CD8-positive, alpha-beta memory T cell (primary cell): ENCODE measurements around the gene CHRNB1. TPM values are rescaled to one million over a fixed set of nuclear protein-coding genes. Genes with fewer than 3 reads are reported as not detected.

Source experiments
- CTCF ChIA-PET: fragments of 350-600 bp; sonication (Branson Sonifier 250); formaldehyde crosslinking; loops from one replicate; lab custom pipeline; 2021; ENCODE audit warnings: antibody characterized with exemption; lab: Charles Lee
- POLR2A ChIA-PET: fragments of 350-600 bp; sonication (Branson Sonifier 250); formaldehyde crosslinking; loops from one replicate; lab custom pipeline; 2021; ENCODE audit warnings: antibody characterized with exemption; lab: Charles Lee
- DNase-seq, 5 donors: peaks; one replicate each; pipeline versions ENCODE4 v3.0.0 to v3.0.0-alpha.2; 2020 to 2022; ENCODE audit warnings: mixed read lengths in 1 of 5
- H3K27ac ChIP-seq: one replicate; pipeline ENCODE4 v1.7.0; 2013; ENCODE audit warnings: low read depth, mild to moderate bottlenecking, low read length, moderate library complexity
- H3K27me3 ChIP-seq: 2 replicates; pipeline ENCODE4 v1.7.0; 2013; ENCODE audit warnings: low read length, mild to moderate bottlenecking; ENCODE audit not compliant: insufficient read depth, poor library complexity, severe bottlenecking
- H3K36me3 ChIP-seq: 2 replicates; pipeline ENCODE4 v1.7.0; 2013; ENCODE audit warnings: mild to moderate bottlenecking, low read length, moderate library complexity; ENCODE audit not compliant: insufficient read depth
- H3K4me1 ChIP-seq: 2 replicates; pipeline ENCODE4 v1.7.0; 2013; ENCODE audit warnings: mild to moderate bottlenecking, low read length, moderate library complexity; ENCODE audit not compliant: insufficient read depth
- H3K4me3 ChIP-seq: 2 replicates; pipeline ENCODE4 v1.7.0; 2013; ENCODE audit warnings: mild to moderate bottlenecking, low read length
- H3K9me3 ChIP-seq: 2 replicates; pipeline ENCODE4 v1.7.0; 2013; ENCODE audit warnings: mild to moderate bottlenecking, low read length
- H3K27ac Mint-ChIP-seq, 8 donors: one replicate each; pipeline ENCODE4 v1.8.0; 2020 to 2021; ENCODE audit warnings: mixed read lengths in 8 of 8, mild to moderate bottlenecking in 6 of 8, inconsistent platforms in 3 of 8, moderate library complexity in 3 of 8
- H3K27me3 Mint-ChIP-seq, 2 donors: one replicate each; pipeline ENCODE4 v1.8.0; 2020 to 2021; ENCODE audit warnings: mixed read lengths in 2 of 2, mild to moderate bottlenecking in 1 of 2, moderate library complexity in 1 of 2
- H3K36me3 Mint-ChIP-seq, 3 donors: one replicate each; pipeline ENCODE4 v1.8.0; 2020 to 2021; ENCODE audit warnings: mixed read lengths in 3 of 3, inconsistent platforms in 1 of 3, mild to moderate bottlenecking in 1 of 3
- H3K4me1 Mint-ChIP-seq, 3 donors: one replicate each; pipeline ENCODE4 v1.8.0; 2020 to 2021; ENCODE audit warnings: mixed read lengths in 3 of 3, inconsistent platforms in 1 of 3, mild to moderate bottlenecking in 1 of 3
- H3K4me3 Mint-ChIP-seq, 7 donors: one replicate each; pipeline ENCODE4 v1.8.0; 2020 to 2021; ENCODE audit warnings: mixed read lengths in 7 of 7, mild to moderate bottlenecking in 6 of 7, moderate library complexity in 4 of 7, inconsistent platforms in 2 of 7
- H3K9me3 Mint-ChIP-seq, 5 donors: one replicate each; pipeline ENCODE4 v1.8.0; 2020 to 2022; ENCODE audit warnings: mixed read lengths in 5 of 5, mild to moderate bottlenecking in 3 of 5, moderate library complexity in 2 of 5, inconsistent platforms in 1 of 5
- polyA plus RNA-seq: library from polyadenylated mRNA; unstranded; fragments of 300-500 nt; fragmentation: Illumina TruSeq; gene quantifications from one replicate; pipeline ENCODE4 v1.2.3, GENCODE V29; 2021
- total RNA-seq, 2 experiments: library from RNA; stranded (reverse); gene quantifications; one replicate each; pipeline ENCODE4 v1.2.3, GENCODE V29; 2021

The CHRNB1 gene
- total and polyA plus RNA-seq, 3 experiments from 2014 or later: 6.0 to 24.7 (median 6.3) TPM

DNA sequence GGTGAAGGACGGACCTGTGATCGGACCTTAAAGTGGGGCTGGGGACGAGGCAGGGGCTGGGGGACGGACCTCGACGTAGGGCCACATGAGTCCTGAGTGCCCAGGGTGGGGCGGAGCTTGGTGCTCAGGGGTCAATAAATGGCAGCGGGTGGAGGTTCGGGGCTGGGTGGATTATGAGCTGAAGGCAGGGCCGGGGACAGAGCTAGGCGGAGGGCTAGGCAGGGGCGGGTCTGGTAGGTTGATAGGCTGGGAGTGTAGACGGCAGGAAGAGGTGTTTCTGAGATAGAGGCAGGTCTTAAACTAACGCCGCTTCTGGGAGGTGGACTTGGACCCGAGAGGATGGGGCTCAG lies 733 bp downstream of the CHRNB1 start:
- H3K4me1 ChIP-seq: peaks cover 15% of the 10 kb centered on the region
- peak overlapping the region; percentile 53 to 88 (median 77) for H3K4me3 Mint-ChIP-seq
- H3K27me3 Mint-ChIP-seq: peaks cover 36 to 67% of the 10 kb centered on the region in 2 donors
- H3K4me3 ChIP-seq: no peak overlapping the region
- DNase-seq: peak in 3 of 5 donors; percentile 19 to 46 (median 30)
- peak overlapping the region in 3 of 8 donors; percentile 35 to 74 (median 72) for H3K27ac Mint-ChIP-seq
- peaks cover 12 to 27% (median 18%) of the 10 kb centered on the region in 3 donors for H3K4me1 Mint-ChIP-seq
- no peak overlapping the region for H3K27ac ChIP-seq
- H3K36me3 Mint-ChIP-seq: peaks cover 0 to 8% (median 2%) of the 10 kb centered on the region in 3 donors
- H3K27me3 ChIP-seq: peaks cover 40% of the 10 kb centered on the region
- H3K36me3 ChIP-seq: no peaks in the 10 kb centered on the region
- ChIA-PET POLR2A (interaction anchor here (0.9 to 2.8 kb wide), 4 partner anchors 9 to 40 kb away, joined by 3 to 9 read pairs (median 4); no protein-coding TSS in a partner anchor), CTCF (interaction anchor here (0.9 to 3.1 kb wide), 6 partner anchors 9 to 242 kb away, joined by 3 to 37 read pairs (median 6); partner anchors contain the start of genes TMEM102, TMEM95 and TP53)
- H3K9me3 Mint-ChIP-seq: no peaks in the 10 kb centered on the region
- no peaks in the 10 kb centered on the region for H3K9me3 ChIP-seq

DNA sequence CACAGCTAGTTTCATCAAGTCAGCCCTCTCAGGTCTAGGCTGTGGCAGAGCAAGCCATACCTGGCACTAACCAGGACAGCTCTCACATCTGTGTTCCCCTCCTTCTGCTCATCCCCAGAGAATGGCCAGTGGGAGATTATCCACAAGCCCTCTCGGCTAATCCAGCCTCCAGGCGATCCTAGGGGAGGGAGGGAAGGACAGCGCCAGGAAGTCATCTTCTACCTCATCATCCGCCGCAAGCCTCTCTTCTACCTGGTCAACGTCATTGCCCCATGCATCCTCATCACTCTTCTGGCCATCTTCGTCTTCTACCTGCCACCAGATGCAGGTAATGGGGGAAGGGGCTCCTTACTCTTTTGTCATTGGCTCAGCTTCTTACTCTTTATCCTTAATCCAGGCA lies 3.6 kb downstream of the CHRNB1 start:
- no peak overlapping the region for H3K4me3 ChIP-seq
- no peaks in the 10 kb centered on the region for H3K9me3 ChIP-seq
- Mint-ChIP-seq H3K36me3 (peaks cover 0 to 8% (median 2%) of the 10 kb centered on the region in 3 donors), H3K27ac (no peak overlapping the region), H3K9me3 (no peaks in the 10 kb centered on the region), H3K27me3 (peaks cover 22 to 45% of the 10 kb centered on the region in 2 donors), H3K4me1 (peaks cover 12 to 23% (median 17%) of the 10 kb centered on the region in 3 donors), H3K4me3 (no peak overlapping the region)
- DNase-seq: no peak
- H3K4me1 ChIP-seq: peaks cover 13% of the 10 kb centered on the region
- ChIA-PET POLR2A (no interaction called here), CTCF (no interaction called here)
- H3K27me3 ChIP-seq: peaks cover 27% of the 10 kb centered on the region
- H3K36me3 ChIP-seq: no peaks in the 10 kb centered on the region
- H3K27ac ChIP-seq: no peak overlapping the region

DNA sequence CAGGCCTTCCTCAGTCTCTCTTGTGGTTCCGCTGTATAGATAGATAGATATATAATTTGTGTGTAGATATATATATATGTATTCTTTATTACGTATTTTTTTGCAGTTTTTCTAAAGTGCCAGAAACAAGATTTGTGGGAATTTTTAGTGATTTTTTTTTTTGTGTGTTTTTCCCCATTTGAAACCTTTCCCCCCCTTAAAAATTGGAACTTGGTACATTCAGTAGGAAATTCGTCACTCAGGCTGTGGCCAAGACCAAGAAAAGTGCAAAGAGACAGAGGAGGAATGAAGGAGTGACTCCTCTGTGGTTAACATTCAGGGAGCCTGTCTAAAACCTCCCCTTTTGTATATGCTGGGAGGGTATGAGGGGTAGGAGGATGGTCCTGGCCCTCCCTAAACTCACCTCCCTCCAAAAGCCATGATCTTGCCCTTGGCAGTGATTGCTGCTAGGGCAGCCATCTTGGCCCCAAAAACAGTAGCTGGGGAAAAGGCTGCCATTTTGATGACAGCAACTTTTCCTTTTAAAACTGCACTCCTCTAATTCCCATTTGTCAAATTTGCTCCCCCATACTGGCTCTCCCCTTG lies 15.2 kb downstream of the CHRNB1 start:
- Mint-ChIP-seq H3K4me3 (peak overlapping the region in 2 of 7 donors; percentile 40 to 55), H3K27ac (peak overlapping the region in 3 of 8 donors; percentile 36 to 94 (median 75)), H3K36me3 (peaks cover 0 to 42% (median 7%) of the 10 kb centered on the region in 3 donors), H3K27me3 (no peaks in the 10 kb centered on the region), H3K9me3 (no peaks in the 10 kb centered on the region), H3K4me1 (peaks cover 11 to 13% (median 13%) of the 10 kb centered on the region in 3 donors)
- ChIA-PET CTCF (interaction anchor here (0.7 to 1.6 kb wide), 3 partner anchors 23 to 101 kb away, joined by 3 to 4 read pairs (median 3); no protein-coding TSS in a partner anchor), POLR2A (interaction anchor here (0.6 to 1.3 kb wide), 3 partner anchors 19 to 52 kb away, joined by 3 to 6 read pairs (median 4); partner anchors contain the start of gene ZBTB4)
- H3K4me1 ChIP-seq: peaks cover 6% of the 10 kb centered on the region
- no peak overlapping the region for H3K4me3 ChIP-seq
- no peak for DNase-seq
- H3K27me3 ChIP-seq: no peaks in the 10 kb centered on the region
- H3K27ac ChIP-seq: no peak overlapping the region
- no peaks in the 10 kb centered on the region for H3K36me3 ChIP-seq
- no peaks in the 10 kb centered on the region for H3K9me3 ChIP-seq

DNA sequence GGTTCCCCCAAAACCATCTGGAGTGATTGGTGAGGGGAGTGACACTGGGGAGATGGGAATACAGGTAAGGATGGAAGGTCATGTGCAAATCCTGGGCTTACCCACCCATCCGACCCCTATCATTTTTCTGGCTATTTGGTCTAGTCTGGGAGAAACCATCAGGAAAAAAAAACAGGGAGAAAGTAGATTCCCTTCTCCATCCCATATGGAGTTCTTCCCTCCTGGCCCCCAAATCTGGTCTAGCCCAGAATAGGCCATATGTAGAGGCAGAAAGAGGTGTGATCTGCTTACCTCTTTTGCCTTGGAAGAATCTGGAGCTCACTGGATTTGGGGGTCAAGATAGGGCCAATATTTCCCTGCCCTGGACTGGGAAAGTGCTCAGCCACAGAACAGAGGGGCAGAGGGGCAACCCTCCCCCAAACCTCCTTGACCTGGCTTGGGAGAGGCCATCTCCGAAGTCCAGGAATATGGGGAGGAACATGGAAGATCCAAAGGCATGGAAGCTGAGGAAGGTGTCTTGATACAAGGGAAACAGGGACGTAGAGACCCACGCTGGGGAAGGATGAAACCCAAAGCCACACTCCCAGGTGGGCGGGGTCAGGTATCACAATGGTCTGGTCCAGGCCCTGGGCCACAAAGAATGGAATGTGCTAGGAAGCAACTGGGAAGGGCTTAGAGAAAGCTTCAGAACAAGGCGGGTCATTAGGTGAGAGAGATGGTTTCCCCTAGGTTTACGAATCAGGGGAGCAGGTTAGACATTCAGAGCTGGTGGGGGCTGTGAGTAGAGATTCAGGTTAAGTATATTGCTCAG lies 16.2 kb downstream of the CHRNB1 start:
- H3K27me3 Mint-ChIP-seq: no peaks in the 10 kb centered on the region
- no peaks in the 10 kb centered on the region for H3K9me3 Mint-ChIP-seq
- H3K36me3 ChIP-seq: no peaks in the 10 kb centered on the region
- H3K27me3 ChIP-seq: no peaks in the 10 kb centered on the region
- no peak overlapping the region for H3K4me3 Mint-ChIP-seq
- no peak overlapping the region for H3K27ac ChIP-seq
- no peak for DNase-seq
- ChIA-PET CTCF (interaction anchor here (0.7 to 1.9 kb wide), 3 partner anchors 25 to 100 kb away, joined by 3 to 4 read pairs (median 3); no protein-coding TSS in a partner anchor), POLR2A (no interaction called here)
- H3K4me3 ChIP-seq: no peak overlapping the region
- H3K27ac Mint-ChIP-seq: peak overlapping the region in 4 of 8 donors; percentile 9 to 70 (median 49)
- H3K4me1 Mint-ChIP-seq: peaks cover 7 to 9% (median 7%) of the 10 kb centered on the region in 3 donors
- H3K36me3 Mint-ChIP-seq: peaks cover 0 to 39% (median 7%) of the 10 kb centered on the region in 3 donors
- H3K4me1 ChIP-seq: peaks cover 6% of the 10 kb centered on the region
- no peaks in the 10 kb centered on the region for H3K9me3 ChIP-seq

DNA sequence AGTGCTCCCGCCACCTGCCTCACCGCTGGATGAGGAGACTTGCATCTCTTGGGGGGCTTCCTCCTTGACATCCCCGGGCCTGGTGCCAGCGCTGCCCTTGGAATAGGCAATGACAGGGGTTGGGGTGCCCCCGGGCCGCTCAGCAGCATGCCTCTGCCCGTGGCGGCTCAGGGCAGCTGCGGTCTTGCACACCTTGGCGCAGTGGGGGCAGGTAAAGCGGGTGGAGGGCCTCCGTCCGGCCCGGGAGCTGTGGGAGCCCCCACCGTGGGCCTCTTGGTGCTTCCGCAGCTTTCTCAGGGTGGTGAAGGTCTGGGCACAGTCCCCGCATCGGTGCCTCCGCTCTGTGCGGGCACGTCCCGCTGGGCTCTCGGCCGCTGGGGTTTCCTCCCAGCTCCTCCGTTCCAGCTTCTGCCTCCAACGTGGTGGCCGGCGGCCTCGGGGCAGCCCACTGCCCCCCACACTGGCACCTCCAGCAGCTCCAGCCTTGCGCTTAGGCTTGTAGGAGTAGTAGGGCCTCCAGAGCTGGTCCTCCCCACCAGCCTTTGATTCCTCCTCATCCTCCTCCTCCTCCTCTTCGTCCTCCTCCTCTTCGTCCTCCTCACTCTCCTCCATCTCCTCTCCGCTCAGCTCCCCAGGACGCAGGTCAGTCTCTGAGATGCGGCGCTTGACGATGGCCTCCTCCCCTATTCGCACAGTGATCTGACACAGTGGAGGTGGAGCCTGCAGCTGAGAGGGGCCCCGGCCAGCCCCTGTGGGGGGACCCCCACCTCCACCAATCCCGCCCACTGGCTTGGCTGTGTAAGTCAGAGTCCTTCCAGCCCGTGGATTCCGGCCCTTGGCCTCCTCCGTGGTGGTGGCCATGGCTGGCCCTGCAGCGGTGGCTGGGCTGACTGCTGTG lies 17.9 kb downstream of the CHRNB1 start:
- no peak overlapping the region for H3K4me3 ChIP-seq
- no peaks in the 10 kb centered on the region for H3K27me3 ChIP-seq
- no peaks in the 10 kb centered on the region for H3K4me1 ChIP-seq
- Mint-ChIP-seq H3K9me3 (no peaks in the 10 kb centered on the region), H3K4me1 (peaks cover 0 to 11% (median 4%) of the 10 kb centered on the region in 3 donors), H3K4me3 (no peak overlapping the region), H3K36me3 (peaks cover 0 to 50% (median 7%) of the 10 kb centered on the region in 3 donors), H3K27me3 (no peaks in the 10 kb centered on the region), H3K27ac (no peak overlapping the region)
- H3K27ac ChIP-seq: no peak overlapping the region
- no peak for DNase-seq
- no peaks in the 10 kb centered on the region for H3K36me3 ChIP-seq
- CTCF ChIA-PET: interaction anchor here (1.6 to 1.9 kb wide), 2 partner anchors 26 to 98 kb away, joined by 4 to 7 read pairs; no protein-coding TSS in a partner anchor
- POLR2A ChIA-PET: interaction anchor here (0.6 to 0.7 kb wide), 2 partner anchors 17 to 79 kb away, joined by 3 to 4 read pairs; partner anchors contain the start of gene ZBTB4
- H3K9me3 ChIP-seq: no peaks in the 10 kb centered on the region

DNA sequence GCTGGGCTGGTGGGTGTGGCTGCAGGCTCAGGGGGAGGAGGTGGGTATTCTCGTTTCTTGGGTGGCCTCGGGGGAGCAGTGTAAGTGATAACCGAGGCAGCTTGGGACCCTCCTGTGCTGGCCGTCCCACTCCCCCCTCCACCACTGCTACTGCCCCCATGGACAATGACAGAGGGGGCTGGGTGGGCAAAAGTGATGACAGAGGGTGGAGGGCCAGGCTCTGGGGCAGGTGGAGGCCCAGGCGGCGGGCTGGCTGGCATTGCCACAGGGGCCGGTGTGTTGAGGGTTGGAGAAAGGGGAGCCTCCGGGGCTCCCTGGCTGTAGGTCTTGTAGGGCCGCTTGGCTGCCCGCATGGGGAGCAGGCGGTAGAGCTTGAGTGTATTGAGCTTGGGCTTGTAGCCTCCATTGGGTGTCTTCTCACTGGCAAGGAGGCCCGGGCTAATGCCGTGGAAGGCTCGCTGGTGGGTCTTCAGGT lies 18.5 kb downstream of the CHRNB1 start:
- H3K36me3 Mint-ChIP-seq: peaks cover 0 to 55% (median 7%) of the 10 kb centered on the region in 3 donors
- H3K4me1 ChIP-seq: no peaks in the 10 kb centered on the region
- H3K4me1 Mint-ChIP-seq: peaks cover 0 to 16% (median 6%) of the 10 kb centered on the region in 3 donors
- no peak overlapping the region for H3K4me3 Mint-ChIP-seq
- POLR2A ChIA-PET: interaction anchor here (0.7 kb wide), 1 partner anchor 16 kb away, joined by 4 read pairs; the partner anchor contains the start of gene ZBTB4
- H3K36me3 ChIP-seq: no peaks in the 10 kb centered on the region
- CTCF ChIA-PET: interaction anchor here (1.0 to 1.6 kb wide), 2 partner anchors 27 to 127 kb away, joined by 3 to 7 read pairs; no protein-coding TSS in a partner anchor
- no peaks in the 10 kb centered on the region for H3K9me3 ChIP-seq
- H3K27ac Mint-ChIP-seq: no peak overlapping the region
- no peak overlapping the region for H3K27ac ChIP-seq
- no peaks in the 10 kb centered on the region for H3K27me3 ChIP-seq
- DNase-seq: no peak
- no peaks in the 10 kb centered on the region for H3K27me3 Mint-ChIP-seq
- H3K9me3 Mint-ChIP-seq: no peaks in the 10 kb centered on the region
- H3K4me3 ChIP-seq: no peak overlapping the region

DNA sequence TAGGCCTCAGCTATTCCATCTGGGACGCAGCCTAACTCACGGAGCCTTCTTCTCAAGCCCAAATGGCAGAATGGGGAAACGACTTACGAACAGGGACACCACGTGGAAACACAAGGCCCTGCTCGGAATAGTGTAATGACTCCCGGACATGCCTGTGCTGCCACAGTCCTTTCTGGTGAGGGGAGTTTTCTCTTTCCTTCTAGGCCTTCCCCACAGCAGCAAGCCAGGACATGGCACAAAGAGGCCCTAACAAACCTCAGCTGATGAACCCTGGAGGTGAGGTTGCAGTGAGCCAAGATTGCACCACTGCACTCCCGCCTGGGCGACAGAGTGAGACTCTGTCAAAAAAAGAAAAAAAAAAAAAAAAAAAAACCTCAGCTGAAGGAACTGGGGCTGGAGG lies 19.2 kb downstream of the CHRNB1 start:
- Mint-ChIP-seq H3K4me1 (peaks cover 0 to 19% (median 6%) of the 10 kb centered on the region in 3 donors), H3K27ac (peak overlapping the region in 2 of 8 donors; percentile 42 to 72), H3K9me3 (no peaks in the 10 kb centered on the region), H3K27me3 (no peaks in the 10 kb centered on the region), H3K4me3 (no peak overlapping the region), H3K36me3 (peaks cover 0 to 58% (median 7%) of the 10 kb centered on the region in 3 donors)
- ChIA-PET POLR2A (no interaction called here), CTCF (interaction anchor here (0.7 to 1.0 kb wide), 4 partner anchors 27 to 127 kb away, joined by 3 to 4 read pairs (median 3); no protein-coding TSS in a partner anchor)
- DNase-seq: no peak
- Histone ChIP-seq H3K36me3 (no peaks in the 10 kb centered on the region), H3K9me3 (no peaks in the 10 kb centered on the region), H3K4me1 (no peaks in the 10 kb centered on the region), H3K27ac (no peak overlapping the region), H3K4me3 (no peak overlapping the region), H3K27me3 (no peaks in the 10 kb centered on the region)
